ENCODE data around the gene ATP5ME.
A peak's percentile ranks its signal among the peaks of the same experiment; 100 is the strongest.

Gene ATP5ME

GRCh38 chr4:687048-687970, 13.2 kb upstream of the ATP5ME start:
- ATAC-seq: peak; percentile 85
- TF ChIP-seq CSDC2 (CRISPR knock-in tag; IDR thresholded peaks at IDR 0.05) (no peak), SNAI2 (CRISPR knock-in tag; IDR thresholded peaks at IDR 0.05) (no peak), TSHZ2 (CRISPR knock-in tag; IDR thresholded peaks at IDR 0.05) (no peak), RARB (CRISPR knock-in tag; IDR thresholded peaks at IDR 0.05) (no peak), ZNF8 (CRISPR knock-in tag; IDR thresholded peaks at IDR 0.05) (no peak), CSRNP3 (CRISPR knock-in tag; IDR thresholded peaks at IDR 0.05) (no peak), PPARA (CRISPR knock-in tag; IDR thresholded peaks at IDR 0.05; ENCODE audit: borderline replicate concordance) (no peak), GLIS3 (CRISPR knock-in tag; IDR thresholded peaks at IDR 0.05) (no peak), OSR1 (CRISPR knock-in tag; IDR thresholded peaks at IDR 0.05) (no peak), BACH2 (CRISPR knock-in tag; IDR thresholded peaks at IDR 0.05; ENCODE audit: borderline replicate concordance) (no peak), ZC3H10 (CRISPR knock-in tag; IDR thresholded peaks at IDR 0.05) (no peak), POU6F1 (CRISPR knock-in tag; IDR thresholded peaks at IDR 0.05; ENCODE audit: borderline replicate concordance, low read depth) (no peak), ARNTL (CRISPR knock-in tag; IDR thresholded peaks at IDR 0.05; ENCODE audit: borderline replicate concordance, low read depth) (no peak), ISL1 (CRISPR knock-in tag; IDR thresholded peaks at IDR 0.05) (no peak), TCF4 (CRISPR knock-in tag; IDR thresholded peaks at IDR 0.05; ENCODE audit: borderline replicate concordance) (no peak), ZNF70 (CRISPR knock-in tag; IDR thresholded peaks at IDR 0.05) (no peak)

- TF ChIP-seq RARB (CRISPR knock-in tag; IDR thresholded peaks at IDR 0.05): no peak
- TF ChIP-seq ARNTL (CRISPR knock-in tag; IDR thresholded peaks at IDR 0.05; ENCODE audit: borderline replicate concordance, low read depth): no peak
- TF ChIP-seq TOX (CRISPR knock-in tag; IDR thresholded peaks at IDR 0.05; ENCODE audit: borderline replicate concordance): no peak
- TF ChIP-seq PPARA (CRISPR knock-in tag; IDR thresholded peaks at IDR 0.05; ENCODE audit: borderline replicate concordance): no peak
- no peak for TF ChIP-seq CSDC2 (CRISPR knock-in tag; IDR thresholded peaks at IDR 0.05)
- TF ChIP-seq ZNF70 (CRISPR knock-in tag; IDR thresholded peaks at IDR 0.05): no peak
- TF ChIP-seq CREB5 (CRISPR knock-in tag; IDR thresholded peaks at IDR 0.05; ENCODE audit: low read depth): no peak
- TF ChIP-seq TCF4 (CRISPR knock-in tag; IDR thresholded peaks at IDR 0.05; ENCODE audit: borderline replicate concordance): no peak
- no peak for TF ChIP-seq ZNF8 (CRISPR knock-in tag; IDR thresholded peaks at IDR 0.05)
- TF ChIP-seq ISL1 (CRISPR knock-in tag; IDR thresholded peaks at IDR 0.05): no peak
- TF ChIP-seq POU6F1 (CRISPR knock-in tag; IDR thresholded peaks at IDR 0.05; ENCODE audit: borderline replicate concordance, low read depth): no peak
- TF ChIP-seq PATZ1 (CRISPR knock-in tag; IDR thresholded peaks at IDR 0.05; ENCODE audit: borderline replicate concordance): no peak
- TF ChIP-seq TSHZ2 (CRISPR knock-in tag; IDR thresholded peaks at IDR 0.05): no peak
- TF ChIP-seq ZC3H10 (CRISPR knock-in tag; IDR thresholded peaks at IDR 0.05): no peak
- TF ChIP-seq ZFP3 (CRISPR knock-in tag; IDR thresholded peaks at IDR 0.05): no peak
- no peak for TF ChIP-seq CSRNP3 (CRISPR knock-in tag; IDR thresholded peaks at IDR 0.05)
- peak; percentile 0; the same call in 2 of the 3 replicates for ATAC-seq
Observed at GRCh38 chr4:686413-687040, 12.5 kb upstream of the ATP5ME start.

All from SK-N-SH treated with all-trans-retinoic acid at 6 μM for 48 hours (cell line).